ENCODE results near the gene RCOR3.

DNA sequence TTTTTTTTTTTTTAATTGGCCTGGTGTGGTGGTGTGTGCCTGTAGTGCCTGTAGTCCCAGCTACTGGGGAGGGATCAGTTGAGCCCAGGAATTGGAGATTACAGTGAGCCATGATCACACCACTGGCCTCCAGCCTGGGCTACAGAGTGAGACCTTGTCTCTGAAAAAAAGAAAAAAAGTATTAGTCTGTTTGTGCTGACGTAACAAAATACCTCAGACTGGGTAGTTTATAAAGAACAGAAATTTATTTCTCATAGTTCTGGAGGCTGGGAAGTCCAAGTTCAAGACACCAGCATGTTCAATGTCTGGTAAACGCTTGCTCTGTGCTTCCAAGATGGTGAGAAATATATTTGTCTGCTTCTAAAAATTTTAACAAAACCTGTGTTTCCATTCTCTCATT, 93.3 kb downstream of the RCOR3 start:
- TF ChIP-seq, protein P1, sequence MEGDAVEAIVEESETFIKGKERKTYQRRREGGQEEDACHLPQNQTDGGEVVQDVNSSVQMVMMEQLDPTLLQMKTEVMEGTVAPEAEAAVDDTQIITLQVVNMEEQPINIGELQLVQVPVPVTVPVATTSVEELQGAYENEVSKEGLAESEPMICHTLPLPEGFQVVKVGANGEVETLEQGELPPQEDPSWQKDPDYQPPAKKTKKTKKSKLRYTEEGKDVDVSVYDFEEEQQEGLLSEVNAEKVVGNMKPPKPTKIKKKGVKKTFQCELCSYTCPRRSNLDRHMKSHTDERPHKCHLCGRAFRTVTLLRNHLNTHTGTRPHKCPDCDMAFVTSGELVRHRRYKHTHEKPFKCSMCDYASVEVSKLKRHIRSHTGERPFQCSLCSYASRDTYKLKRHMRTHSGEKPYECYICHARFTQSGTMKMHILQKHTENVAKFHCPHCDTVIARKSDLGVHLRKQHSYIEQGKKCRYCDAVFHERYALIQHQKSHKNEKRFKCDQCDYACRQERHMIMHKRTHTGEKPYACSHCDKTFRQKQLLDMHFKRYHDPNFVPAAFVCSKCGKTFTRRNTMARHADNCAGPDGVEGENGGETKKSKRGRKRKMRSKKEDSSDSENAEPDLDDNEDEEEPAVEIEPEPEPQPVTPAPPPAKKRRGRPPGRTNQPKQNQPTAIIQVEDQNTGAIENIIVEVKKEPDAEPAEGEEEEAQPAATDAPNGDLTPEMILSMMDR (conservative IDR thresholded peaks at IDR 0.05; ENCODE audit: low read depth, low read length) = no peak
- TF ChIP-seq EZH2 (IDR thresholded peaks at IDR 0.05; ENCODE audit: low read length, unreplicated experiment) = no peak

Data from PC-3 (cell line).